ENCODE results near the gene CAPZA1.

- TF ChIP-seq CTCF (conservative IDR thresholded peaks at IDR 0.05; ENCODE audit: low read depth, low read length) (no peak), EZH2phosphoT487 (IDR thresholded peaks at IDR 0.05; ENCODE audit: borderline replicate concordance, low read length) (no peak), EZH2 (IDR thresholded peaks at IDR 0.05; ENCODE audit: low read length, unreplicated experiment) (no peak)
Observed at GRCh38 chr1:112605633-112606327, 13.9 kb upstream of the CAPZA1 start.

All from PC-3 (cell line).